K562 (cell line): ENCODE data around the gene PCSK5.

Experiments
- BRF1 ChIP-seq: IDR thresholded peaks from 3 replicates; pipeline ENCODE4 v1.6.1; 2011; ENCODE audit warnings: borderline replicate concordance, mild to moderate bottlenecking; ENCODE audit not compliant: insufficient read length; ENCODE audit errors: extremely low read depth
- CTCF ChIP-seq, 3 experiments: IDR thresholded peaks in 2 of 3; conservative IDR thresholded peaks in 1 of 3; 2 replicates each; pipeline ENCODE4 v1.5.1; 2011 to 2012; ENCODE audit warnings: low read length in 3 of 3, mild to moderate bottlenecking in 3 of 3, control low read depth in 2 of 3, improper control_type of control experiment in 1 of 3, inconsistent platforms in 1 of 3, low read depth in 1 of 3, mixed read lengths in 1 of 3, moderate library complexity in 1 of 3; ENCODE audit not compliant: insufficient read depth in 2 of 3
- EZH2 ChIP-seq: IDR thresholded peaks from 2 replicates; pipeline ENCODE4 v1.6.1; 2012; ENCODE audit warnings: low read depth, mild to moderate bottlenecking, inconsistent platforms, low read length, borderline replicate concordance
- MAX ChIP-seq: sonication (generic); formaldehyde crosslinking; IDR thresholded peaks from 2 replicates; pipeline ENCODE4 v1.9.0; 2022; ENCODE audit warnings: mild to moderate bottlenecking, missing genetic modification reagents
- PRDM10 ChIP-seq: fragments of 450-650 bp; IDR thresholded peaks from 2 replicates; pipeline ENCODE4 v1.6.1; 2018; ENCODE audit not compliant: partially characterized antibody
- TAF1 ChIP-seq: IDR thresholded peaks from 2 replicates; pipeline ENCODE4 v1.6.1; 2011; ENCODE audit warnings: mild to moderate bottlenecking, low read length, moderate library complexity; ENCODE audit not compliant: insufficient read depth, control insufficient read depth, severe bottlenecking; ENCODE audit errors: extremely low read depth

- TF ChIP-seq CTCF (IDR thresholded peaks at IDR 0.05 in 2 of 3, conservative IDR thresholded peaks at IDR 0.05 in 1 of 3; ENCODE audit: insufficient read depth in 2 of 3, low read depth in 1 of 3, low read length in 3 of 3) (no peak), BRF1 (no peak), TAF1 (no peak), MAX (CRISPR knock-in tag) (no peak), EZH2 (no peak), PRDM10 (no peak)
These were observed 99.7 kb downstream of the PCSK5 start for GRCh38 chr9:75990156-75990555.
